Mesothelial cell of epicardium (in vitro differentiated cells): ENCODE measurements around the gene PGLYRP4. TPM values are rescaled to one million over a fixed set of nuclear protein-coding genes. Genes with fewer than 3 reads are reported as not detected.

Source experiments
- DNase-seq, 2 experiments: peaks; one replicate each; pipeline ENCODE4 v3.0.0; 2021; ENCODE audit warnings: low spot score in 2 of 2; ENCODE audit not compliant: unreplicated experiment in 2 of 2
- H3K27ac Mint-ChIP-seq: 2 replicates; pipeline ENCODE4 v1.8.0; 2021; ENCODE audit warnings: mixed read lengths
- H3K27me3 Mint-ChIP-seq: 2 replicates; pipeline ENCODE4 v1.8.0; 2021; ENCODE audit warnings: low read depth, mixed read lengths
- H3K36me3 Mint-ChIP-seq: 2 replicates; pipeline ENCODE4 v1.8.0; 2021; ENCODE audit warnings: mixed read lengths
- H3K4me1 Mint-ChIP-seq: 2 replicates; pipeline ENCODE4 v1.8.0; 2021; ENCODE audit warnings: mixed read lengths
- H3K4me3 Mint-ChIP-seq: 2 replicates; pipeline ENCODE4 v1.8.0; 2021; ENCODE audit warnings: mild to moderate bottlenecking, moderate library complexity, mixed read lengths
- H3K9me3 Mint-ChIP-seq: 2 replicates; pipeline ENCODE4 v1.8.0; 2021; ENCODE audit warnings: mixed read lengths
- total RNA-seq: library from RNA; stranded (reverse); gene quantifications from 3 replicates; pipeline ENCODE4 v1.2.1, GENCODE V29; 2021
- TF ChIP-seq, protein P1 (sequence below): fragments of 200-600 bp; sonication (generic); IDR thresholded peaks from one replicate; pipeline ENCODE4 v1.5.0; 2021; ENCODE audit warnings: antibody characterized with exemption; ENCODE audit not compliant: unreplicated experiment

Gene PGLYRP4
- total RNA-seq, 1 donor from 2014 or later: not detected

DNA sequence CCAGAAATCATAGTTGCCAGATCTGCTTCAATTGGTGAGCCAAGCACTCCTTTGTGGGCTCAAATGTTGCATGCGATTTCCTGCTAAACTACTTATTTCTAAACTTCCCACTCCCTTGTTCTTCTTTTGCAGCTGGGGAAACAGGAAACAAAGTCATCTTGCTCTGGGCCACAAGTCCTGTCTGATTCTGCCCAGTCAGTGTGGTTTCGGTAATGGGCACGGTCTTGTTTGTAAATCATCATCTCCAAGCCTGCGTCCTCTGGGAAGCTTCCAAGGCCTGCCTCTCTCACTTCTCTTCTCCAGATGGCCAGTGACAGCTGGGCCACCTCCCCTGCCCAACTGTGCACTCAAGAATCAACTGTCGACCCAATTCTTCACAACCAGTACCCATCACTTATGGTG lies 37.9 kb upstream of the PGLYRP4 start:
- DNase-seq: no peak
- TF ChIP-seq, protein P1, sequence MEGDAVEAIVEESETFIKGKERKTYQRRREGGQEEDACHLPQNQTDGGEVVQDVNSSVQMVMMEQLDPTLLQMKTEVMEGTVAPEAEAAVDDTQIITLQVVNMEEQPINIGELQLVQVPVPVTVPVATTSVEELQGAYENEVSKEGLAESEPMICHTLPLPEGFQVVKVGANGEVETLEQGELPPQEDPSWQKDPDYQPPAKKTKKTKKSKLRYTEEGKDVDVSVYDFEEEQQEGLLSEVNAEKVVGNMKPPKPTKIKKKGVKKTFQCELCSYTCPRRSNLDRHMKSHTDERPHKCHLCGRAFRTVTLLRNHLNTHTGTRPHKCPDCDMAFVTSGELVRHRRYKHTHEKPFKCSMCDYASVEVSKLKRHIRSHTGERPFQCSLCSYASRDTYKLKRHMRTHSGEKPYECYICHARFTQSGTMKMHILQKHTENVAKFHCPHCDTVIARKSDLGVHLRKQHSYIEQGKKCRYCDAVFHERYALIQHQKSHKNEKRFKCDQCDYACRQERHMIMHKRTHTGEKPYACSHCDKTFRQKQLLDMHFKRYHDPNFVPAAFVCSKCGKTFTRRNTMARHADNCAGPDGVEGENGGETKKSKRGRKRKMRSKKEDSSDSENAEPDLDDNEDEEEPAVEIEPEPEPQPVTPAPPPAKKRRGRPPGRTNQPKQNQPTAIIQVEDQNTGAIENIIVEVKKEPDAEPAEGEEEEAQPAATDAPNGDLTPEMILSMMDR: no peak
- Mint-ChIP-seq H3K4me3 (no peak overlapping the region), H3K27ac (no peak overlapping the region), H3K9me3 (peaks cover 13% of the 10 kb centered on the region), H3K36me3 (no peaks in the 10 kb centered on the region), H3K4me1 (no peaks in the 10 kb centered on the region), H3K27me3 (peaks cover 46% of the 10 kb centered on the region)

- peaks cover 19% of the 10 kb centered on the region for H3K9me3 Mint-ChIP-seq
- no peak for DNase-seq
- peaks cover 43% of the 10 kb centered on the region for H3K27me3 Mint-ChIP-seq
- no peaks in the 10 kb centered on the region for H3K36me3 Mint-ChIP-seq
- H3K4me1 Mint-ChIP-seq: no peaks in the 10 kb centered on the region
- H3K4me3 Mint-ChIP-seq: no peak overlapping the region
- TF ChIP-seq, protein P1: no peak
- H3K27ac Mint-ChIP-seq: no peak overlapping the region
These were observed 36.4 kb upstream of the PGLYRP4 start for GRCh38 chr1:153384958-153385580.

- H3K4me3 Mint-ChIP-seq: no peak overlapping the region
- peaks cover 19% of the 10 kb centered on the region for H3K9me3 Mint-ChIP-seq
- no peaks in the 10 kb centered on the region for H3K4me1 Mint-ChIP-seq
- H3K36me3 Mint-ChIP-seq: no peaks in the 10 kb centered on the region
- no peak overlapping the region for H3K27ac Mint-ChIP-seq
- peaks cover 33% of the 10 kb centered on the region for H3K27me3 Mint-ChIP-seq
- no peak for DNase-seq
- TF ChIP-seq, protein P1: no peak
These were observed 32.1 kb upstream of the PGLYRP4 start for GRCh38 chr1:153380711-153381110.

DNA sequence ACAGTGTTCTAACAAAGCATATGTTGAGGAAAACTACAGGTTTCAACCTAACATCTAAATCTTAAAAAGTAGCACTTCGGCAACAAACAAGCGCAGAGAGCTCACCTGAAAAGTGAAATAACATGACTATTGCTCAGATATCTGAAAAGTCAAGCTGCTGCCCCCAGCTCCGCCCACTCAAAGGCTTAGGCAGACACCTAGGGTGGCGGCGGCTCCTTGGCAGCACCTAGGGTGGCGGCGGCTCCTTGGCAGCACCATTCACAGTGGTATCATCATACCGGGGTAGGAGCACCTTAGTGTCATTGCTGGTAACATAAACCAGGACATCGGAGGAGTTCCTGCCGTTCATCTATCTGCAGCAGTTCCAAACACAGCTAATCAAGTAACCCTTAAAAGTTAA lies 30.9 kb upstream of the PGLYRP4 start:
- Mint-ChIP-seq H3K4me1 (no peaks in the 10 kb centered on the region), H3K36me3 (no peaks in the 10 kb centered on the region), H3K9me3 (peaks cover 19% of the 10 kb centered on the region), H3K4me3 (no peak overlapping the region), H3K27me3 (peaks cover 26% of the 10 kb centered on the region), H3K27ac (no peak overlapping the region)
- TF ChIP-seq, protein P1: no peak
- DNase-seq: no peak

GRCh38 chr1:153375511-153375910 lies 26.9 kb upstream of the PGLYRP4 start, which contains the start of gene S100A12:
Gene S100A12, minus strand, starts transcription at chr1:153375621. Its CDS starts 1,029 bp downstream, at chr1:153374592.
- no peak within 1 kb of the TSS for H3K4me3 Mint-ChIP-seq
- peaks cover 11% of the 10 kb centered on the region for H3K27me3 Mint-ChIP-seq
- H3K9me3 Mint-ChIP-seq: no peaks in the 10 kb centered on the region
- DNase-seq: no peak
- H3K4me1 Mint-ChIP-seq: no peaks in the 10 kb centered on the region
- no peaks in the 10 kb centered on the region for H3K36me3 Mint-ChIP-seq
- TF ChIP-seq, protein P1: no peak
- H3K27ac Mint-ChIP-seq: no peak within 1 kb of the TSS
